AG08395 (cell line): ENCODE results near the gene KIF24.
"Not testable (repeated sequence)": the region's sequence is repeated elsewhere in the genome, so short reads cannot be mapped to it uniquely, and the experiment has no call there.

Experiments used
- DNase-seq: peaks from one replicate; pipeline ENCODE4 v3.0.0; 2012; ENCODE audit warnings: mixed read lengths, low spot score

Gene KIF24

DNA sequence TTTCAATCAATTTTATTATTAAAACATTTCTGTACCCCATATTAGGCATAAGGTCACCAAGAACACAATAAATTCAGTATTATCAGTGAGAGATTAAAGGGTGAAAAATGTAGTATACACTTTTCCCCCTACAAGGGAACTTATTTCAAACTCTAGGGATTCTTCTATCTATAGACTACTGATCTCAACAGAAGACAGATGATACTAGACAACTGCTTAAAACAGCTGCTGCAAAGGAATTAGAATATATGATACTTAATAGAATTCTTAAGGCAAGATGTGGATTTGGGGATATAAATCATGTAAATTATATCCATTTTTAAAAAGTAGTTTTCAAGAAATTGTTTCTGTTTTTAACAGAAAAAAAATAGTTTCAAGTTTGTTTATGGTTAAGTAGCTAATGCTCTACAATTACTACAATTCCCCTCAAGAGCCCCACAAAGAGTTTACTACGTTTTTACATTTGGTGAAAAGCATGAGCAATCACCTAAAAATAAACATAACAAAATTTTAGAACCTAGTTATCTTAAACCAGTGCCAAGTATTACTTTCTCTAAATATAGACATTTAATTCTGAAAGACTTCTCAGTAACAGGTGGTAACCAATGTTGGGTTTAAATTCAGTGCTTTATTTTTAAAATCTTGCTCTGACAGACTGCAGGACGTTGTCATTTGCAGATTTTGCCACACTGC is 6.0 kb downstream of the KIF24 start:
- no peak for DNase-seq

DNA sequence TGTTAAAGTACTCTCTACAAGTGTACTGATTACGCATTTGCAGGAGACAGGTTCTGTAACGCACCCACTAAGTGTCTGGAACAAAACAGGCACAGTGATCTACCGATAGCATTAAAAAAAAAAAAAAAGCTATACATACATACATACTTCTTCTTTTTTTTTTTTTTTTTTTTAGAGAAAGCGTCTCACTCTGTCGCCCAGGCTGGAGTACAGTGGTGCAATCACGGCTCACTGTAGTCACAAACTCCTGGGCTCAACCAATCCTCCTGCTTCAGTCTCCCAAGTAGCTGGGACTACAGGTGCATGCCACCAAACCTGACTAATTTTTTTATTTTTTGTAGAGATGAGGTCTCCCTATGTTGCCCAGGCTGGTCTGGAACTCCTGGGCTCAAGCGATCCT is 7.6 kb downstream of the KIF24 start:
- DNase-seq = no peak

DNA sequence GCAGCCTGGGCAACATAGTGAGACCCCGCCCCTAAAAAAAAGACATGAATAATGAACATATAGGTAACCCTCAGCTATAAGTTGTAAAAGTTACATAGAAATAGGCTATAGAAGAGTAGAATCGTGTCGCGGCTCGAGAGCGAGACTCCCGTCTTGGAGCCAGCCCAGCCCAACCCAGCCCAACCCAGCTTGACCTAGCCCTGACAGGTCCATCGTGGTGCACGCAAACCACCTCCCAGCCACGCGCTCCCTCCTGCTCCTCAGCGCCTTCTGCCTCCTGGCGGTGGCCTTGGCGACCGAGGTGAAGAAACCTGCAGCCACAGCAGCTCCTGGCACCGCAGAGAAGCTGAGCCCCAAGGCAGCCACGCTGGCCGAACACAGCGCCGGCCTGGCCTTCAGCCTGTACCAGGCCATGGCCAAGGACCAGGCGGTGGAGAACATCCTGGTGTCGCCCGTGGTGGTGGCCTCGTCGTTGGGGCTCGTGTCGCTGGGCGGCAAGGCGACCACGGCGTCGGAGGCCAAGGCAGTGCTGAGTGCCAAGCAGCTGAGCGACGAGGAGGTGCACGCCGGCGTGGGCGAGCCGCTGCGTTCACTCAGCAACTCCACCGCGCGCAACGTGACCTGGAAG is 10.8 kb downstream of the KIF24 start:
- no peak for DNase-seq

DNA sequence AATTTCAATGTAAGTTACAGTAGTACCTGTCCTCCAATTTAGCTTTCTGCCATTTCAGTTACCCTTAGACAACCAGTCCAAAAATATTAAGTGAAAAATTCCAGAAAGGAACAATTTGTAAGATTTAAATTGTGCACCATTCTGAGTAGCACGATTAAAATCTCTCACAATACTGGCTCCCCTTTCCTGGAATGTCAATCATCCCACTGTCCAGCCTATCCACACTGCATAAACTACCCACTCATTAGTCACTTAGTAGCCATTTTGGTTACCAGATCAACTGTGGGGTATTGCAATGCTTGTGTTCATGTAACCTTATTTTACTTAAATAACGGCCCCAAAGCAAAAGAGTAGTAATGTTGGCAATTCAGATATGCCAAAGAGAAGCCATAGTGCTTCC is 11.6 kb downstream of the KIF24 start:
- no peak for DNase-seq

DNA sequence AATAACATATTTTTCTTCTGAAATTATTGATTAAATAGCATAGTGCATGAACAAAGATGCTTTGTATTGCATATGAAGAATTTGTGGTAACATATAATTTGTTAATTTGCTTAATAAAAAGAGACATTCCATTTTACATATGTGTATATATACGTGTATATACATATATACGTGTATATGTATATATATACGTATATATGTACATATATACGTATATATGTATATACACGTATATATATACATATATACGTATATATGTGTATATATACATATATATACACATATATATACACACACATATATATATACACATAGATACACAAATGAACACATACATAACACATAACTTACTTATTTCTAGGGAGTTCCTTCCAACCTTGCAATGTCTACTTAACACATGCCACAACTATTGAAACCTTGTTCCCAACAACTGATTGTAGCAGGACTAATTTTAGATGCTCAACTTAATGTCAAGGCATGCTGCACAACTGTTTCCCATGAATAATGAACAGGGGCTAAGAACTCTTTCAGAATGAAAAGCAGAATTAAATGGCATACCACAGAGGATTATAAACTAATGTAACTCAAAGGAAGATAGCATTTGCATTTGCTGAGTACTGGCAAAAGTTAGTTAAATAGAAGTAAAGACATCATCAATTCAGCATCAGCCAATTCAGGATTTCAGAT is 17.4 kb downstream of the KIF24 start:
- no peak for DNase-seq

DNA sequence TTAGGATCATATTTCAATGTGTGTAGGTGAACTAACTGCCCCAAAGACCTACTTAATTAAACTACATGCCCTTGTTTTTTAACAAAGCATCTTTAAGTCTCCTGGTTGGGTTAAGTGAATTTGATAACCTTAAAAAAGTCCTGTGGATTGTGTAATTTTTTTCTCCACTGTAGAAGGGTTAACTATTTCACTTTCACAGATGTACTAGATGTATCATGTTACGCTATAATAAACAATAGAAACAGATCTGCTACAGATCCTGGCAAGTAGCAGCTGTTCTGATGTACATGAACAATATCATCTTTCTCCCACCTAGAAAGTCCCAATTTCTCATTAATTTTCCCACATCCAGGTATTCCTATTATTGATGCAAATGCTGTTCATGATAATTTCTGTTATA is 18.9 kb downstream of the KIF24 start:
- no peak for DNase-seq

DNA sequence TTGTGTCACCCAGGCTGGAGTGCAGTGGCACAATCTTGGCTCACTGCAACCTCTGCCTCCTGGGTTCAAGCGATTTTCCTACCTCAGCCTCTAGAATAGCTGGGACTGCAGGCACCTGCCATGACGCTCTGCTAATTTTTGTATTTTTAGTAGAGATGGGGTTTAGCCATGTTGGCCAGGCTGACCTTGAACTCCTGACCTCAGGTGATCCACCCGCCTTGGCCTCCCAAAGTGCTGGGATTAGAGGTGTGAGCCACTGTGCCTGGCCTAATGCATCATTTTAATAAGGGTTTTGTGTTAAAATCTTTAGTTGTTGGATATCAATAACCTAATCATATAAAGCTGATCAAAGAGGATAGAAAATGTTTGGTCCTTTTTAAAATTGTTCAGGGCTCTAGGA is 20.8 kb downstream of the KIF24 start:
- not testable (repeated sequence) for DNase-seq

DNA sequence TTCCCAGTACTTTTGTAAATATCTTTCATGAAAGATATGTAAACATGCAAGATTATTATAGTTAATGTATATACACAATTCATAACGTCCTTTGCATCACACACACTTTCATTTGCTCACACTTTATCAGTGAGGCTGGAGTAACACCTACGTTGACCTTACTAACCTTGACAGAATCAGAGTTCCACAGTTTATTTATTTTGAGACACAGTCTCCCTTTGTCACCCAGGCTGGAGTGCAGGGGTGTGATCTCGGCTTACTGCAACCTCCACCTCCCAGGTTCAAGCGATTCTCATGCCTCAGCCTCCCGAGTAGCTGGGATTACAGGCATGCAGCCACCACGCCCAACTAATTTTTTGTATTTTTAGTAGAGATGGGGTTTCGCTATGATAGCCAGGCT is 28.0 kb downstream of the KIF24 start:
- not testable (repeated sequence) for DNase-seq

DNA sequence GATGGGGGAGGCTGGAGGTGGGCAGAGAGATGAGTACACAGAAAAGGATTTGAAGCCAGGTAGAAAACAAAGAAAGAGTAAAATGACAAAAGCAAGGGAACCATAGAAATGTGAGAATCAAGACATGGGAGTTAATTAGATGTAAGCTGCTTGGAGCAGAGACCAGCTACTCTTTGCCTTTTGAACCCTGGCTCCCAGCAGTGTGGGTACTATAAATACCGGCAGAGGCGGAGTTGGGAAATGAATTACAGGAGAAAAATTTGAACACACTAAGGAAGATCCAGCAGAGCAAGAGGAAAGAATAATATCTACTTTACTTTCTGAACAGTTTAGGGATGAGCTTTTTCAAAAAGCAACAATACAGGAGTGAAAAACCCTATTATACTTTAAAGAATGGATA is 36.5 kb downstream of the KIF24 start:
- DNase-seq = no peak

DNA sequence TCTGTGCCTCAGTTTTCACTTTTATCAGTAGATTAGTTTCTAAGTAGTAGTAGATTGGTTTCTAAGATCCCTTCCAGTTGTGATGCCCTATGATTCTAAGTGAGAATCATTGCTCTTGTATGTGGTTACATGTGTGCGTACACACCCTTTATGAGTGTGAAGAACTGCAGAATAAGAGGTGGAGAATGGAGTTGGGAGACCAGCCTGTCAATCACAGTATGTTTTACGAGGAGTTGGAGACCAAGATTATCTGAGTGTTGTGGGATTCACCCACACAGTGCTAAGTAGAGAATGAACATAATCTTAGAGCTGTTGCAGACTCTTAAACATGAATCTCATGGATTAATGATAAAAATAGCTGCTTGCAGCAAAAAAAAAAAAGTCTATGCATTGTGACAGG is 37.6 kb downstream of the KIF24 start:
- no peak for DNase-seq

DNA sequence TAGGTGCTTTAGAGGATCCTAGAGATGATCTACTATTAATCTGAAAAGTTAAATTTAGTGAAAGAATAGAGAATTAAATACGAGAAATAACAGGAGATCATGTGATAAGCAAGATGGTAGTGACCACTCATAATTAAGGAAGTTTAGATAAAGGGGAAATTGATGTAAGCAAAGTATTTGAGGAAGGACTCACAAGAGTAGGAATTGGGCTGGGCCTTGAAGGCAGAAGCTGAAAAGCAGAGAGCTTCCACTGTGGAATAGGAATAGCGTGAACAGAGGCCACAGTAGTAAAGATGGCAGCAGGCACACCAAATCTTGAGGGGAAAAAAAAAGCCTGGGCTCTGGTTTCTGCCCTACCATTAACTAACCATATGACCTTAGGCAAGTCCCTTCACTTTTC is 38.0 kb downstream of the KIF24 start:
- DNase-seq = no peak

DNA sequence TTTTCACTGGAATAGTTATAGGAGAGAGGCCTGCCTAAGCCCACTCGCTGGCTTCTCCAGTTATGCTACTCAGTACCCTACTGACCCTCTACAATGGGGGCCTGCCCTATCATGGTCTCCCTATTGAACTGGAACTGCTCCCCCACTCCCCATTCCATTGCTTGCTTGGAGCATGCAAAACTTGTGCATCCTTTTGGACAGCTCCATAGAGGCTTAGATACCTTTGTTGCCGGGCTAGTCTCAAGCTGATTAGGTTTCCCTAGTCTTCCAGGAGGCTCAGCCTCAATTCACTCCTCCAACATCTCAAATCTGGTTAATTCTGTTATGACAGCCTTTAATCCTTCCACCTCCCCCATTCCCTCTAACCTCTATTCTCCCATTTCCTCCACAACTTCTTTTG is 39.9 kb downstream of the KIF24 start:
- no peak for DNase-seq

DNA sequence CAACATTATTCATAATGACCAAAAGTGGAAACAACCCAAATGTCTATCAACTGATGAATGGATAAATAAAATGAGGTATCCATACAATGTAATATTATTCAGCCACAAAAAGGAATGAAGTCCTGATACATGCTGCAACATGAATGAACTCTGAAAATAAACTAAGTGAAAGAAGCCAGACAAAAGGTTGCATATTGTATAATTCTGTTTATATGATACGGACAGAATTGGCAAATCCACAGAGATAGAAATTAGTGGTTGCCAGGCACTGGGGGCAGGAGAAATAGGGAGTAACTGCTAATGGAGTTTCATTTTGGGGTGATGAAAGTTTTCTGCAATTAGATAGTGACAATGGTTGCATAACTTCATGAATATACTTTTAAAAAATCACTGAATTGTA is 47.0 kb downstream of the KIF24 start:
- no peak for DNase-seq

DNA sequence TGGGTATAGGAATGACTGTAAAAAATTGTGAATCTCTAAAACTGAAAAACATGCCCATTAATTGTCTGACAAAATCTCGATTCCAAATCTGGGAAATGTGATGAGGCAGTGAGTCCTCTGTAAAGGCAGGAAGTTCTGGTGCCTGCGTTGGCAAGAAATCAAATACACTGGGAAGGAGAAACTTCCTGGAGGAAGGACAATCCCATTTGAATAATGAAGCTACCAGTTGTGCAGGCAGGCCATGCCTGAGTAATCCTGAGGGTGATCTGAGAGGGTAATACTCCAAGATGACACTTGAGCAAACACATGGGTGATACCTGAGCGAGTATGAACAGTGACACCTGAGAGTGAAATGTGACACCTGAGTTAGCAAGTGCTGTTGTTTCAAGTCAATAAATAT is 49.7 kb downstream of the KIF24 start:
- peak; percentile 10 for DNase-seq
